ENCODE data around the gene SCIMP.
"Not testable (repeated sequence)": the region's sequence is repeated elsewhere in the genome, so short reads cannot be mapped to it uniquely, and the experiment has no call there.

SCIMP gene

DNA sequence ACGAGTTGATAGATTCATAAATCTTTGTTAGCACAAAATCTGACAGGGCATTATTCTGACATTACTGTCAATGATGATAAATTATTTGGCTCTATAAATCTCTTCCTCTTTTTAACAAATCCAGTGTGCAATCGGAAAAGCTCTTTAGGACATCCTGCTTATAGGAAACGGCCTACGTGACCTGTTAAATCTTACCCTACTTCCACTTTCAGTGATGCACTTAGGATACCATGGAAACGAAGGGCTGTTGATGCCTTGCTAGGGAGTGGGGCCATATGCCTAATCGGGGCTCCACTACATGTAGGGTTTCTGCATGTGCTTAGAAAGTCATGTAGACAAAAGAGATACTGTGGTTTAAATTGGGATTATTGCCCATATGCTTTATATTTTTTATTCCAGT, 70.2 kb downstream of the SCIMP start:
- H3K4me3 ChIP-seq (ENCODE audit: control insufficient read depth, low read depth, low read length), result no peak overlapping the region
- TF ChIP-seq, protein P1, sequence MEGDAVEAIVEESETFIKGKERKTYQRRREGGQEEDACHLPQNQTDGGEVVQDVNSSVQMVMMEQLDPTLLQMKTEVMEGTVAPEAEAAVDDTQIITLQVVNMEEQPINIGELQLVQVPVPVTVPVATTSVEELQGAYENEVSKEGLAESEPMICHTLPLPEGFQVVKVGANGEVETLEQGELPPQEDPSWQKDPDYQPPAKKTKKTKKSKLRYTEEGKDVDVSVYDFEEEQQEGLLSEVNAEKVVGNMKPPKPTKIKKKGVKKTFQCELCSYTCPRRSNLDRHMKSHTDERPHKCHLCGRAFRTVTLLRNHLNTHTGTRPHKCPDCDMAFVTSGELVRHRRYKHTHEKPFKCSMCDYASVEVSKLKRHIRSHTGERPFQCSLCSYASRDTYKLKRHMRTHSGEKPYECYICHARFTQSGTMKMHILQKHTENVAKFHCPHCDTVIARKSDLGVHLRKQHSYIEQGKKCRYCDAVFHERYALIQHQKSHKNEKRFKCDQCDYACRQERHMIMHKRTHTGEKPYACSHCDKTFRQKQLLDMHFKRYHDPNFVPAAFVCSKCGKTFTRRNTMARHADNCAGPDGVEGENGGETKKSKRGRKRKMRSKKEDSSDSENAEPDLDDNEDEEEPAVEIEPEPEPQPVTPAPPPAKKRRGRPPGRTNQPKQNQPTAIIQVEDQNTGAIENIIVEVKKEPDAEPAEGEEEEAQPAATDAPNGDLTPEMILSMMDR (IDR thresholded peaks at IDR 0.05; ENCODE audit: control insufficient read depth, insufficient read depth, low read depth, low read length, missing control alignments), result no peak
- no peak for DNase-seq (ENCODE audit: low read depth)

DNA sequence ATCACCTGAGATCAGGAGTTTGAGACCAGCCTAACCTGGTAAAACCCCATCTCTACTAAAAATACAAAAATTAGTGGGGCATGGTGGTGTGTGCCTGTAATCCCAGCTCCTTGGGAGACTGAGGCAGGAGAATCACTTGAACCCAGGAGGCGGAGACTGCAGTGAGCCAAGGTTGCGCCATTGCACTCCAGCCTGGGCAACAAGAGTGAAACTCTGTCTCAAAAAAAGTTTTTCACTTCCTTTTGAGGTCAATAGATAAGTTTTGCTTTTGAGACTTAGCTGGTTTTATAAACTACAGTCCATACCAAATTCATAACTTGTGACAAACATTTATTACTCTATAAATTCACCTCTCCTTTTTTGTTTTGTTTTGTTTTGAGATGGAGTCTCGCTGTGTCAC, 72.9 kb downstream of the SCIMP start:
- H3K4me3 ChIP-seq (ENCODE audit: control insufficient read depth, low read depth, low read length); DNase-seq (ENCODE audit: low read depth): not testable (repeated sequence)

DNA sequence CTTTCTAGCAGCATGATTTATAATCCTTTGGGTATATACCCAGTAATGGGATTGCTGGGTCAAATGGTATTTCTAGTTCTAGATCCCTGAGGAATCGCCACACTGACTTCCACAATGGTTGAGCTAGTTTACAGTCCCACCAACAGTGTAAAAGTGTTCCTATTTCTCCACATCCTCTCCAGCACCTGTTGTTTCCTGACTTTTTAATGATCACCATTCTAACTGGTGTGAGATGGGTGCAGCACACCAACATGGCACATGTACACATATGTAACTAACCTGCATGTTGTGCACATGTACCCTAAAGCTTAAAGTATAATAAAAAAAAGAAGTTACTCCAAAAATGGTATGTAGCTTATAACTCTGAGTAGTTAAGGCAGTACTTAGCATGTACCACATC, 74.0 kb downstream of the SCIMP start:
- DNase-seq (ENCODE audit: low read depth); H3K4me3 ChIP-seq (ENCODE audit: control insufficient read depth, low read depth, low read length): not testable (repeated sequence)

All from AG09309 (cell line).